ENCODE results near the gene DES. TPM values are rescaled to one million over a fixed set of nuclear protein-coding genes. Genes with fewer than 3 reads are reported as not detected.
"Not testable (repeated sequence)": the region's sequence is repeated elsewhere in the genome, so short reads cannot be mapped to it uniquely, and the experiment has no call there.

The DES gene
- total and polyA plus RNA-seq, 2 of the 4 experiments (the other 2 are of a cell fraction): 4.3 to 4.9 TPM

DNA sequence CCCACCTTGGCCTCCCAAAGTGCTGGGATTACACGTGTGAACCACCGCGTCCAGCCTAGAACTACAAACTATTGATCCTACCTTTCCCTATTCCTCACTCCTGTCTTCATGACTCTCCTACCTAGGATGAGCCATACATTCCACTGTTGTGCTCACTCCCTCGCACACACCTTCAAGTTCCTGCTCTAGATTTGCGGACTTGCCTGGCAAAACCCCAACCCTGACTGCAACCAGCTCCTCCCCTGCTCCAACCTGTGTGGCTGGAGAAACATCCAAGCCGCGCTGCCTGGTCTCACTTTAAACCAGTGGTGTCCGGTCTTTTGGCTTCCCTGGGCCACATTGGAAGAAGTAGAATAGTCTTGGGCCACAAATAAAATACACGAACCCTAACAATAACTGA, 25.4 kb upstream of the DES start:
- H3K9me1 ChIP-seq (ENCODE audit: insufficient read depth, low read length): peaks cover 11% of the 10 kb centered on the region
- H2BK20ac ChIP-seq (ENCODE audit: low read depth, low read length): no peak overlapping the region
- CTCF ChIA-PET: interaction anchor here (0.8 to 1.8 kb wide), 2 partner anchors 10 to 137 kb away, joined by 5 to 6 read pairs; no protein-coding TSS in a partner anchor
- H3K4me1 ChIP-seq (ENCODE audit: control insufficient read depth, insufficient read depth, low read length): peaks cover 3% of the 10 kb centered on the region; the same call in 1 of the 2 replicates
- no peaks in the 10 kb centered on the region for H3K79me1 ChIP-seq (ENCODE audit: low read depth in 1 of 2, low read length in 2 of 2)
- no TSS peak for BruUV-seq (replicated peaks)
- no peak overlapping the region for H3K4me2 ChIP-seq (ENCODE audit: low read depth, low read length)
- H4K91ac ChIP-seq (ENCODE audit: insufficient read depth, low read depth, low read length): no peak overlapping the region
- in situ Hi-C loops (cut with MboI; ENCODE audit: low sequenced_read_pairs): no loop called here
- no peaks in the 10 kb centered on the region for H3K9me3 ChIP-seq (ENCODE audit: control insufficient read depth, insufficient read depth, low read length)
- H3K4me3 ChIP-seq (ENCODE audit: insufficient read depth, low read depth, low read length): no peak overlapping the region
- no peak overlapping the region for H3K27ac ChIP-seq (ENCODE audit: insufficient read depth, low read length)
- intact Hi-C loops (cut with micrococcal nuclease): no loop called here
- H4K8ac ChIP-seq (ENCODE audit: low read depth in 2 of 2, low read length in 2 of 2): no peak overlapping the region
- H3K9ac ChIP-seq (ENCODE audit: low read depth, low read length): no peak overlapping the region
- 57% methylated on average over 1 of the region's 9 CpGs; no CpG with 5 or more reads in 1 of the 2 experiments for WGBS, 2 experiments (ENCODE audit: extremely low coverage in 2 of 2, insufficient read length in 1 of 2)
- dilution Hi-C loops (cut with HindIII; ENCODE audit: low sequenced_read_pairs, unreplicated experiment): no loop called here
- no peak overlapping the region for H3K4ac ChIP-seq (ENCODE audit: low read depth, low read length)
- DNase-seq (no peak), ATAC-seq (ENCODE audit: low read depth) (no peak)
- H4K5ac ChIP-seq (ENCODE audit: low read depth, low read length): no peak overlapping the region
- no peak overlapping the region for H2BK5ac ChIP-seq (ENCODE audit: low read depth, low read length, poor library complexity, severe bottlenecking)
- no peak overlapping the region for H2BK120ac ChIP-seq (ENCODE audit: low read depth, low read length)
- H3K14ac ChIP-seq (replicated peaks; ENCODE audit: low read depth, low read length): no peak overlapping the region
- H4K20me1 ChIP-seq (ENCODE audit: insufficient read depth, low read length): no peaks in the 10 kb centered on the region
- H3K23ac ChIP-seq (ENCODE audit: low read depth, low read length): no peak overlapping the region
- POLR2A ChIA-PET (ENCODE audit: unreplicated experiment): no interaction called here
- H2AFZ ChIP-seq (replicated peaks; ENCODE audit: low read length, poor library complexity): no peak overlapping the region
- H2AK5ac ChIP-seq (ENCODE audit: low read depth, low read length): no peak overlapping the region
- H2BK15ac ChIP-seq (ENCODE audit: low read depth, low read length): no peak overlapping the region
- H3K27me3 ChIP-seq (ENCODE audit: control insufficient read depth, insufficient read depth, low read length): peaks cover 5% of the 10 kb centered on the region
- H3K36me3 ChIP-seq (ENCODE audit: control insufficient read depth, insufficient read depth, low read length): no peaks in the 10 kb centered on the region
- H2AK9ac ChIP-seq (replicated peaks; ENCODE audit: low read depth, low read length, poor library complexity): no peak overlapping the region
- H3K18ac ChIP-seq (ENCODE audit: low read depth, low read length): no peak overlapping the region
- TF ChIP-seq MAFK (IDR thresholded peaks at IDR 0.05; ENCODE audit: low read depth, low read length) (no peak), CHD1 (IDR thresholded peaks at IDR 0.05; ENCODE audit: low read depth, low read length) (no peak), RCOR1 (IDR thresholded peaks at IDR 0.05; ENCODE audit: insufficient replicate concordance, low read length) (no peak)
- H3K56ac ChIP-seq (ENCODE audit: extremely low read depth, insufficient read depth, low read length): no peak overlapping the region

DNA sequence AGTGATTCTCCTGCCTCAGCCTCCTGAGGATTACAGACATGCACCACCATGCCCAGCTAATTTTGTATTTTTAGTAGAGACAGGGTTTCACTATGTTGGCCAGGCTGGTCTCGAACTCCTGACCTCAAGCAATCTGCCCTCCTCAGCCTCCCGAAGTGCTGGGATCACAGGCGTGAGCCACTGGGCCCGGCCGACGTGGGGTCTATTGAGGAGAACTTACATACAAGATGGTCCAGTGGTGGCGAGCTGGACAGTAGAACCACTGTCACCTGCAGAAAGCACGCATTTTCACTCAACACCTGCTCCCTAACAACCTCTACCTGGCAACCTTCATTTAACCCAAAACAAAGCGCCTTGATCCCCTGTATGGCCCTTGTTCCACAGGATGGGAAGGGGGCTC, 23.1 kb upstream of the DES start:
- dilution Hi-C loops (cut with HindIII; ENCODE audit: low sequenced_read_pairs, unreplicated experiment); in situ Hi-C loops (cut with MboI; ENCODE audit: low sequenced_read_pairs): not testable (repeated sequence)

More for the DNA sequence above, 23.1 kb upstream of the DES start:
- H3K9ac ChIP-seq (ENCODE audit: low read depth, low read length); H2BK120ac ChIP-seq (ENCODE audit: low read depth, low read length); H4K8ac ChIP-seq (ENCODE audit: low read depth in 2 of 2, low read length in 2 of 2); H3K18ac ChIP-seq (ENCODE audit: low read depth, low read length); BruUV-seq (replicated peaks); H3K4me2 ChIP-seq (ENCODE audit: low read depth, low read length); ATAC-seq (ENCODE audit: low read depth); H2AFZ ChIP-seq (replicated peaks; ENCODE audit: low read length, poor library complexity); H4K5ac ChIP-seq (ENCODE audit: low read depth, low read length); H3K14ac ChIP-seq (replicated peaks; ENCODE audit: low read depth, low read length); CTCF ChIA-PET; H4K20me1 ChIP-seq (ENCODE audit: insufficient read depth, low read length); H4K91ac ChIP-seq (ENCODE audit: insufficient read depth, low read depth, low read length); H3K9me1 ChIP-seq (ENCODE audit: insufficient read depth, low read length); H3K23ac ChIP-seq (ENCODE audit: low read depth, low read length); H2BK20ac ChIP-seq (ENCODE audit: low read depth, low read length); H3K9me3 ChIP-seq (ENCODE audit: control insufficient read depth, insufficient read depth, low read length); H3K79me1 ChIP-seq (ENCODE audit: low read depth in 1 of 2, low read length in 2 of 2); H2AK5ac ChIP-seq (ENCODE audit: low read depth, low read length); H3K27ac ChIP-seq (ENCODE audit: insufficient read depth, low read length); H2BK15ac ChIP-seq (ENCODE audit: low read depth, low read length); H3K56ac ChIP-seq (ENCODE audit: extremely low read depth, insufficient read depth, low read length); H3K4ac ChIP-seq (ENCODE audit: low read depth, low read length); intact Hi-C loops (cut with micrococcal nuclease); DNase-seq; H3K4me3 ChIP-seq (ENCODE audit: insufficient read depth, low read depth, low read length); POLR2A ChIA-PET (ENCODE audit: unreplicated experiment); H2BK5ac ChIP-seq (ENCODE audit: low read depth, low read length, poor library complexity, severe bottlenecking); H3K36me3 ChIP-seq (ENCODE audit: control insufficient read depth, insufficient read depth, low read length); H2AK9ac ChIP-seq (replicated peaks; ENCODE audit: low read depth, low read length, poor library complexity); H3K27me3 ChIP-seq (ENCODE audit: control insufficient read depth, insufficient read depth, low read length): not testable (repeated sequence)
- 84% methylated on average over 5 of the region's 9 CpGs; no CpG with 5 or more reads in 1 of the 2 experiments for WGBS, 2 experiments (ENCODE audit: extremely low coverage in 2 of 2, insufficient read length in 1 of 2)
- peaks cover 11% of the 10 kb centered on the region for H3K4me1 ChIP-seq (ENCODE audit: control insufficient read depth, insufficient read depth, low read length)
